GM19372 (cell line): ENCODE data around the gene TRPM3.
"Not testable (repeated sequence)": the region's sequence is repeated elsewhere in the genome, so short reads cannot be mapped to it uniquely, and the experiment has no call there.

Source experiments
- ATAC-seq: cut with Tn5 transposase; IDR thresholded peaks from one replicate; pipeline ENCODE4 v1.9.1; 2021; ENCODE audit warnings: mild to moderate bottlenecking, low read depth, moderate library complexity; ENCODE audit not compliant: unreplicated experiment

Gene TRPM3

DNA sequence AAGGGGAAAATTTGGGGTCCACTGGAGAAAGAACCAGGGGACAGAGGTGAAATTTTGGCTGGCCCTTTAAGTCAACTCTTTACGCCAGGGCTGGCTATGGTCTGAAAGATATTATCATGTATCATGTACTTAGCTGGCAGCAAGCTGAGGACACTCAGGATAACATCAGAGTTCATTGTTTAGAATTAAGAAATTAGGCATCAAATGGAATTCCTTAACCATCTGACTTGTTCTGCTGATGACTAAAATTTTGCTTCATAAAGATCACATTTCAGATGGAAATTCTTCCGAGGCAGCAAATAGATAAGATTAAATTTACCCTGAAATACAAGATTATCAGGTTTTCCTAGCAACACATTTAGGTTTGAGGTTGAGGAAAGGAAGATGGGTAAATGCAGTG, 437.6 kb downstream of the TRPM3 start:
- ATAC-seq, result no peak

DNA sequence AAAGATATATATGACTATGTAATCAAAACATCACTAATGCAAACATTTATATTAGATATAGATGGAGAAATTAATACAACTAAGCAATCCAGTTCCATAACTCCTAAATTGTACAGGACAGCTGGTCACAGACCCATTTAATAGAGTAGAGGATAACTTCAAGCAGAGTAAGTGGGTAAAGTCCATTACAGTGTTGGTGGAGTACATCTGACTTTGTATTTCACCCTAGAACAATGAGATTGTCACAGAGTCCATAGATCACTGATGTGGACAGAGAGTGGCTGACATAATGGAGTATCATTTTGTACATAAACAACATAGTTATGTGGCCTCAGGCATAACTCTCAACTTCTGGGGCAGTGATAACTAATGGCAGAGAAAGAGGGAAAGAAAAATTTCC, 439.1 kb downstream of the TRPM3 start:
- no peak for ATAC-seq

DNA sequence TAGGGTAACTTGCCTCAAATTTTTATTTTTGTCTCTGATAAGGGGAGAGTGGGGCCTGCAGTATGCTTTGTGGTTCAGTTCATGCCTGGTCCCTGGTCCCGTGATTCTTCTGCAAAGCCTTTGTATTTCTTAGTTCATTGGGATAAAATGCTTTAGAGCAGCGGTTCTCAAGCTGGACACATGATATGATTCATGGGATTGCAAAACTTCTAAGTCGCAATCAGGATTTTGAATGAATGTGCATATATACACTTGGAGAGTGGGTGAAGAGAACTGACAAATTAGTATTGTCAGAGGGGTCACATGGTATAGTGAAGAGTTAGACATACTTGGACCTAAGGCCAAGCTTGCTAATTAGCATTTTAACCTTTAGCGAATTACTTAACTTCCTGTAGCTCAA, 441.6 kb downstream of the TRPM3 start:
- ATAC-seq, result no peak

DNA sequence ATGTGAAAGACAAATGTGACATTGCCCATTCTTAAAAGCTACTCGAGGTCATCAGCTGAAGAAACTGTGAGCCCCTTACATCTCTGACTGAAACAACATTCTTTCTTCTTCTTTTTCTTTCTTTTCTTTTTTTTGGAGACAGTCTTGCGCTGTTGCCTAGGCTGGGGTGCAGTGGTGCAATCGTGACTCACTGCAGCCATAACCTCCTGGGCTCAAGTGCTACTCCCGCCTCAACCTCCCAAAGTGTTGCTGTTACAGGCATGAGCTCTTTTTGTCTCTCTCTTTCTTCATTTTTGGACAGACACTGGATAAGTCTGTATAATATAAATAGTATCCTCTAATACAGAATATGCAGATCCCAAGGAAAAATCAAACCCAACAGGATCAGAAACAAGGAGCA, 443.3 kb downstream of the TRPM3 start:
- no peak for ATAC-seq

DNA sequence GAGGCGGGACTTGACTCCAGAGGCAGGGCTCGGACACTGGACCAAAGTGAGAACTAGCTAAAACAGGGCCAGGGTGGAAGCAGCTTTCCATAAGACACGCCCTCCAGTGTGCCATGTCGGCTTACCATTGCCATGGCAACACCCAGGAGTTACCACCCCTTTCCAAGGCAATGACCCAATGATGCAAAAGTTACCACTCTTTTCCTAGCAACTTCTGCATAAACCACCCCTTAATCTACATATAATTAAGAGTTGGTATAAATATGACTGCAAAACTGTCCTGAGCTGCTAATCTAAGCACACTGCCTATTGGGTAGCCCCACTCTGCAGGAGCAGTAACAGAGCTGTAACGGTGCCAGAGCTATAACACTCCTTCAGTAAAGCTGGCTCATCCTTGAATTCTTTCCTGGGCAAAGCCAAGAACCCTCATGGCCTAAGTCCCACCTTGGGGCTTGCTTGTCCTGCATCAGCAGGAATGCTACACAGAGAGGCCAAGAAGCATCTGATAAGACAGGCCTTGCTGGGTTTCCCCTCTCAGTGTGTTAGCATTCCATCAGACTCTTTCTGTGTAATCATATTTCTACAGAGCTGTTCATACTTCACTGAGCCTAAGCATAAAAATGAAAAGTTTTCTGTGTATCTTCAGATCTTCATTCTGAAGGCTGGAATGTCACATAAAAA, 444.2 kb downstream of the TRPM3 start:
- ATAC-seq, result no peak

DNA sequence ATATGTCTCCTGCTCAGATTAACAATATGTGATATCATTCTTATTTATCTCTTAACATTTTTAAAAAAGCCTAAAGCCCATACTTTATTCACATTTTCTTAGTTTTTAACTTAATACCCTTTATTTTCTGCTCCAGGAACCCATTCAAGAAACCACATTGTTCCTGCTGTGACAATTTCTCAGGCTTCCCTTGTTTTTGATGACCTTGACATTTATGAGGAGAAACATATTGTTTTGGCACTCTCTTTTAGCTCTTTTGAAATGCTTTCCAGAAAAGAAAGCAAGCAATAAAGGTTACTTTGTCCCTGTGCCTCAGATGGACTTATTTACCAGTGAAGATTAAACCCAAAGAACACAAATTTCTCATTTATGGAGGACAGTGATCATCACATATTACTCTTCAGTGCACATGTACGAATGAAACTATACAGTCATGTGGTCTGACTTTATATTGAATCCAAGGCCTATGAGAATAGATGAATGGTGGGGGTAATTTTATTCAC, 445.5 kb downstream of the TRPM3 start:
- no peak for ATAC-seq

DNA sequence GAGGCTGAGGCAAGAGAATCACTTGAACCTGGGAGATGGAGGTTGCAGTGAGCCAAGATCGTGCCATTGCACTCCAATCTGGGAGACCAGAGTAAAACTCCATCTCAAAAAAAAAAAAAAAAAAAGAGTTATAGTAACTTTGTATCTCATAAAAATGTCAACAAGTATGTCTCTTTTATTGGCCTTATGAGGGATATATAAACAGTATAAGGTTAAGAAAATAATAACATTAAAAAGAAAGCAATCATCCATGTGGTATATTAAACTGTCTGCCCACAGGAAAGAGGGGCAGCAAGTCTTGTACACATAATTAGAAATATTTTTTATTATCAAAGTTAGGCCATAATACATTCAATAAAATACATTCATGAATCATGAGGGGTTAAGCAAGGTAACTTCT, 447.6 kb downstream of the TRPM3 start:
- ATAC-seq, result no peak

DNA sequence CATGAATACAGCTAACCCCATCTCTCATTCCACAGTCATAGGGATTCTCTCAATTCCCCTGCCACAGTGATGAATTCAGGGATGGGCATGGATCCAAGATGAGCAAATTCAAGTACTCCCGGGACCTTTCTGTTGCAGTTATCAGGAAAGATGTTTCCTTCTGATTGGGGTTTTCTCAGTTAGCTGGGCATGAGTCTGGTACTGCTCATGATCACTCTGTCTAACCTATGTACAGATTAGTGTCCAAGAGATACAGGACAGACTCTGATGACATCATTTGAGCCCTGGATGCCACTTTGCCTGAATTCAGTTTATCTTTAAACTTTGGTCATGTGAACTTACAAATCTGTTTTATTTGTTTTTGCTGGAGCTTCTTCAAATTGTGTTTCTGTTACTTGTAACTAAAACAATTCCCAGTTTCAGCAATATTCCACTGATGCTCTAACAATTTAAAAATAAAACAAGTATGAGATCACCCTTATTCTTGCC, 449.2 kb downstream of the TRPM3 start:
- ATAC-seq, result no peak

DNA sequence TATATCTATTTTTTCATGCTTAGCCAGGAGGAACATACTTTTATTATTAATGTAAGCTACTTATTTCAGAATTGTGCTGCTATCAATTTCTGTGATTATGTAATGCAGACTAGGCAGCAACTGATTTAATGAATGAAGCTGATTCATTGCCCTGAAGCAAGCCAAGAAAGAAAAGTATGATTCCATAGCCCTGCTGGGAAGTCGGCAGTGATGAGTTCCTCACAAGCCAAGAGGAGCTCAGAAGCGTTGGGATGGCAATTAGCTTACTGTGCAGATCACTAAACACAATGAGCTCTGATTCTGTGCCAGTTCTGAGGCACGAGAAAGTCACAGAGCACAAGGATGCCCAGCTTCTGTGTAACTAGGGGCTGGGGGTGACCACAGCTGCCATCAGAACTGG, 452.7 kb downstream of the TRPM3 start:
- no peak for ATAC-seq

DNA sequence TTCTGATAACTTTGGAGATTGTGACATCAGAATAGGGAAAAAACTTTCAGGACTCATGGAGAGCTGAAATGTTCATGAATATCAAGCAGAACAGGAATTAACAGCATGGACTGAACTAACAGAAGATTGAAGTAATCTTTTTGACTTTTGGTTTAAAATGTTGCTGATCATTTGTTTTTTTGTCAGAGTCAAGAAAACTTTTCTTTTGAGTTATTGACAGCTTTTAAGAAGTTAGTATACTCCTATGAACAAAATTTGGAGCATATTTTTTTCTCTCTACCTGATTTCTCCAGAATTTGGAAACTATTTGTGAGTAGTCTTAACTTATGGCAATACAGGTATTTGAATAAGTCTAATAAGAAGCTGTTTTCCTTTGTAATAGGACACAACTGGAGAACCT, 462.7 kb downstream of the TRPM3 start:
- no peak for ATAC-seq

DNA sequence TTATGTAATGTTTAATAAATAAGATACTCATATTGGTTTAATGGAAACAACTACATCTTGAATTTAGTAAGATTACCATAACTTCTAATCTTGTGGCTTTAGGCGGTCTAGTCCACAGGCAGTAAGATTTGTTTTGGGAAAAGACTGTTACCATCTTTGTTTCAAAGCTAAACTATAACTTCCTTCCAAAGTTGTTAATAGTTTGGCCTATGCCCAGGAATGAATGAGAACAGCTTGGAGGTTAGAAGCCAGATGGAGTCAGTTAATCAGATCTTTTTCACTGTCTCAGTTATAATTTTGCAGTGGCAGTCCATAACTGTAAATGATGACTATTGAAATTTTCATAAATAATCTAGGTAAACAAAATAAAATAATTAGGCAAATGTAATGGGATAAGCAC, 465.1 kb downstream of the TRPM3 start:
- no peak for ATAC-seq

DNA sequence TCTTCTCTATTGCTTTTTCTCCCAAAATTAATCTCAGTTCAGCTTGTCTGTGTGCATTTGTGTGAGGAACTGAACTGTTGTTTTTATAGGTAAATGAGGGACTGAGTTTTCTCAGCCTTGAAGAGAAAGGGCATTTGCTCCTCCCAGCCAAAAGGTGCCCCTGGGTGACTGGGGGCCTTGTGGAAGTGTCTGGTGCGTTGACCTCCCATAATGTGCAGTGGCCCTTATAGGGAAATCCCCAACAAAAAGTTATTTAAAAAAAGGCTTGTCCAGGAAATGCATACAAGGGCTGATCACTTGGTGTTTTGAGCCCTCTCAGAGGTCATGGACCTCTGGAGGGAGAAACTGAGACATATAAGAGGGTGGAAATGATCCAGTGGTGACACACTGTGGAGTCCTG, 467.3 kb downstream of the TRPM3 start:
- no peak for ATAC-seq

DNA sequence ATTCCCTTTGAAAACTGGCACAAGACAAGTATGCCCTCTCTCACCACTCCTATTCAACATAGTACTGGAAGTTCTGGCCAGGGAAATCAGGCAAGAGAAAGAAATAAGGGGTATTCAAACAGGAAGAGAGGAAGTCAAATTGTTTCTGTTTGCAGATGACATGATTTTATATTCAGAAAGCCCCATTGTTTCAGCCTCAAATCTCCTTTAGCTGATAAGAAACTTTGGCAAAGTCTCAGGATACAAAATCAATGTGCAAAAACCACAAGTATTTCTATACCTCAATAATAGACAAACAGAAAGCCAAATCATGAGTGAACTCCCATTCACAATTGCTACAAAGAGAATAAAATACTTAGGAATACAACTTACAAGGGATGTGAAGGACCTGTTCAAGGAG, 476.8 kb downstream of the TRPM3 start:
- ATAC-seq, result not testable (repeated sequence)

DNA sequence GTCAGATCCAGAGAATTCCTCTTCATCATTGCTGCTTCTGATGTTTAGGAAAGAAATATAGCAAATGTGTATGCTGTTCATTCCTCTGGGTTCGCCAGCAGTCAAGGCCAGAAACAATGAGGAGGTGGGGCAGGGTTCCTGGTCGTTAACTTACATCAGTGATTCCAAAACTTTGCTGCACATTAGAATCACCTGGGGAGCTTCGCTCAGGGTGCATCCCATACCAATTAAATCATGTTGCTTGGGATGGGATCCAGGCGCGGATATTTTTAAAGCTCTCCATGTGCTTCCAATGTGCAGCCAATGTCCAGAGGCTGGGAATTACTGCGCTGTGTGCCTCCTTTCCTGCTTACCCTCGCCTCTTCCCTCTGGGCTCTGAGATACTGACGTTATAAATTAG, 479.1 kb downstream of the TRPM3 start:
- no peak for ATAC-seq

DNA sequence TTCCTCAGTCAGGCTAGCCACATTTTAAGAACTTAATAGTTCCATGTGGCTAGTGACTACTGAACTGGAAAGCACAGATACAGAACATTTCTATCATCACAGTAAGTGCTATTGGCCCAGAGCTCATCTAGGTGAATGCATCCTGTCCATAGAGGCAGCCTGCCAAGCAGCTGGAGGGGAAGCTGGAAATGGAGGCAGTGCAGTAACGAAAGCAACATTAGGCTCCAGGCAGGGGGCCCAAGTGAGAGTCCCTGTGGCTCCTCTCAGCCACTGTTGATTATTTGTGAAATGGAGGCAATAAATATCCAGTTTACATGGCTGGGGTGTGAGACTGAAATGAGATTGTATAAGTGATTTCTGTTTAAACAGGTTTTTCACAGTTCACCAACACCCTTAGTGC, 479.8 kb downstream of the TRPM3 start:
- no peak for ATAC-seq

DNA sequence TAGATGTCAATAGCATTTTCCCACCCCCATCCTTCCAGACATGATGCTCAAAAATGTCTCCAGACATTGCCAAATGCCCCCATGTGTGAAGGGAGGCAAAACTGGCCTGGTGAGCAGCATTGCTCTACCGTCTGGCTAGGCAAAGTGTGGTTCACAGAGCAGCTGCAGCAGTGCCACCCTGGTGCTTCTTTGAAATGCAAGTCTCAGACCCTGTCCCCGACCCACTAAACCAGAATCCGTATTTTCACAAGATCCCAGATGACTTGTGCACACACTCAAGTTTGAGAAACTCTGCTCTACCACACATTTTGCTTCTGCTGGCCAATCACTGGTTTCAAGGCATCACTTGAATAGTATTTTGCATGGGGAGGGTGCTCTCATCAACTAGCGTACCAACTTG, 480.4 kb downstream of the TRPM3 start:
- no peak for ATAC-seq

DNA sequence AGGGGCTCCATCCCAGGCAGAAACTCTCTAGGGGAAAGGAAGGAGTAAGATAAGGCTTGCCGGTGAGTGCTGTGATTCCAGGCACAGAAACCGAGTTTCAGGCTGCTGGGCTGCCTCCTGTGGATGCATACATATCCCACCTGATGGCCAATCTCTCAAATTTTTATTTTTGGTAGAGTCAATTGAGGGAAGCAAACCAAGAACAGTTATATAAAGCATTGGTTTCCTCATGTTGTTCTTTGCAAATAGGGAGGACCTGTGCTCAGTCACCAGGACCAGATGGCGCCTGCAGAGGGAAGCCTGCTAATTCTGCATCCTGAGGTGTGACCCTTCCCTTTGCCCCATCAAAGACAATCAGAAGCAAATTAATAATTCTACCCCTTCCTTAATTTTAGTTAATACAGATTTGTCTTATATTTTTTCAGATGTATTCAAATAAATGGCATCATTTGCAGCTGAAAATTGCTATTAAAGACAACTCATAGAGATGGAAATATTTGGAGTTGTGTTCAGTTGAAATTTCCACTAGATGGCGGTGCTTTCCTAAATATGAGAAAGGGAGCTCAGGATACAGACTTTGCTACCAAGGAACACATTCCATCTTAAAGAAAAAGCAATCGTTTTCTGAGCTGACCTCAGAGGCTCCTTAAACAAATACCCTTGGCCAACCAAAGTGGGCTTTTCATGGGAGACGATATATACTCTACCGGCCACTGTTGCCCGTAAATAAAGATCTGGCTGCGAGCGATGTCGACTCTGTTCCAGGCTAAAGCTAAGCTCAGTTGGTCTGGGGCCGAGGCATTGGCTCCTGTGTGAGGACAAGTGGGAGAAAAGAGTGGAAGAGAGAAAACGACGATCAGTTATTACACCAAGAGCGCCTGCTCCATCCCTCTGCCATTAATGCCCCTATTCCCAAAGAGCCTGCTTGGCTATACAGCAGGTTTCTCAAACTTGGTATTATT, 481.3 kb downstream of the TRPM3 start:
- peak; percentile 62 for ATAC-seq

DNA sequence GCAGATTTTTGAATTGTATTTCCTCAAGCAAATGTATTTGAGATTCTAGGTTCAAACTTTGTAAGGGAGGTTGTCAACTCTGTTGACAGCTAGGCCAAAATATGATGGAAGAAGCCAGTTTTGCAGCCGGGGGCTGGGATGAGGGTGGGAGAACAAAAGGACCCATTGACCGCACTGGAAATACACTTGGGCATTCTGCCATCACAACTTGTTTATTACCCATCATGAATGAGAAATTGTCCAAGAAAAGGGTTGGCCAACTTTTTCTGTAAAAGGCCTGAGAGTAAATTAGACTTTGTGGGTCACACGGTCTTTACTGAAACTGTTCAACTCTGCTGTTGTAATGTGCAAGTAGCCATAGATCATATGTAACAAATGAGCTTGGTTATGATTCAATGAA, 485.6 kb downstream of the TRPM3 start:
- no peak for ATAC-seq

DNA sequence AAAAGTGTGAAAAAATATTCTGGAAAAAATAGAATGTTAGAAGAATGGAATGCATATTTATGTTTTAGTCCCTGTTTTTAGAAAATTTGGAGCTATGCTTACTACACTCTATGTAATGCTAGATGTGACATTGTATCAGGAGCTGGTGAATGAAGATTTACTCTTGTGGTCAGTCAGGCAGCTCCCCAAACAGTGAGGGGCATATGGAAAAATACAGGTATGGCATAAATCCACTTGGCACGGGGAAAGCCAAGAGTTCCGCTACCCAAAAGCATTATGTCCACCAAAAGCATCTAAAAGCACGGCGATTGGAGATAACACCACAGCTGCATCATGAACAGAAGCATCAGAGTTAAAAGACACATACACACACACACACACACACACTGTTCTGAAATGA, 486.7 kb downstream of the TRPM3 start:
- no peak for ATAC-seq

DNA sequence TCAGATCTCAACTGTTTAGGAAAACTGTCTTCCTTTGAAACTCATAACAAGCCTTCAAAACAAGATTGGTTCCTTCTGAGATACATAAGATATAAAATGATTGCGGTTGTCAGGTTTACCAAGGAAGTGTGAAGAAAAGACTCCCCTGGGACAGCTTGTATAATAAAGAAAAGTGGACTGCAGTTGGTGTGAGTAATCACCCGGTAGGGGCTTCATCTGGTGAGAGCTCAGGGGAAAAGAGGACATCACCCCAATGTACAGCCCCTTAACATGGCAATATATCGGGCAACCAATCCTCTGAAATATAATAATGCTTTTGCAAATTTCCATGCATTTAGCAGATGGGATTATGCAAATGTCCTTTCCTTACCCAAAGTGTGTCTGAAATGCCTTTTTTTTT, 490.4 kb downstream of the TRPM3 start:
- no peak for ATAC-seq

DNA sequence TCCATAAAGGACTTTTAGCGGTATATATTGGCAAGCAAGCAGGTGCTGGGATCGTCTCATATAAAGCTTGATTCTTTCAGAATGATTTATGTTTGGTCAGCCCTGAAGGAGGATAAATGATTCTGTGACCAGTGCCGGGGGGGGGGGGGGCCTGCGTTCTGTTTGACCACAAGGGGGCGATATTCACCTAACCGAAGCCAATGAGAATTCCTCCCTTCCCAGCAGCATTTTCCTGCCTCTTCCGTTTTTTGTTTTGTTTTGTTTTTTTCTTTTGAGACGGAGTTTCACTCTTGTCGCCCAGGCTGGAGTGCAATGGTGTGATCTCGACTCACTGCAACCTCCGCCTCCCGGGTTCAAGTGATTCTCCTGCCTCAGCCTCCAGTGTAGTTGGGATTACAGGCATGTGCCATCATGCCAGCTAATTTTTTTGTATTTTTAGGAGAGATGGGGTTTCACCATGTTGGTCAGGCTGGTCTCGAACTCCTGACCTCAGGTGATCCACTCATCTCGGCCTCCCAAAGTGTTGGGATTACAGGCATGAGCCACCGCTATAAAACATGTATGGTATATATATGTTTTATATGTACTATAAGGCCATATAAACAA, 492.2 kb downstream of the TRPM3 start:
- not testable (repeated sequence) for ATAC-seq
